ENCODE results near the gene NRP2.

- TF ChIP-seq, protein P1, sequence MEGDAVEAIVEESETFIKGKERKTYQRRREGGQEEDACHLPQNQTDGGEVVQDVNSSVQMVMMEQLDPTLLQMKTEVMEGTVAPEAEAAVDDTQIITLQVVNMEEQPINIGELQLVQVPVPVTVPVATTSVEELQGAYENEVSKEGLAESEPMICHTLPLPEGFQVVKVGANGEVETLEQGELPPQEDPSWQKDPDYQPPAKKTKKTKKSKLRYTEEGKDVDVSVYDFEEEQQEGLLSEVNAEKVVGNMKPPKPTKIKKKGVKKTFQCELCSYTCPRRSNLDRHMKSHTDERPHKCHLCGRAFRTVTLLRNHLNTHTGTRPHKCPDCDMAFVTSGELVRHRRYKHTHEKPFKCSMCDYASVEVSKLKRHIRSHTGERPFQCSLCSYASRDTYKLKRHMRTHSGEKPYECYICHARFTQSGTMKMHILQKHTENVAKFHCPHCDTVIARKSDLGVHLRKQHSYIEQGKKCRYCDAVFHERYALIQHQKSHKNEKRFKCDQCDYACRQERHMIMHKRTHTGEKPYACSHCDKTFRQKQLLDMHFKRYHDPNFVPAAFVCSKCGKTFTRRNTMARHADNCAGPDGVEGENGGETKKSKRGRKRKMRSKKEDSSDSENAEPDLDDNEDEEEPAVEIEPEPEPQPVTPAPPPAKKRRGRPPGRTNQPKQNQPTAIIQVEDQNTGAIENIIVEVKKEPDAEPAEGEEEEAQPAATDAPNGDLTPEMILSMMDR (conservative IDR thresholded peaks at IDR 0.05) = no peak
- TF ChIP-seq EZH2 (IDR thresholded peaks at IDR 0.05; ENCODE audit: low read depth) = no peak
These were observed 50.0 kb downstream of the NRP2 start for GRCh38 chr2:205732314-205732713.

Data from PC-9 (cell line).